ENCODE results near the gene ROR1. TPM values are rescaled to one million over a fixed set of nuclear protein-coding genes. Genes with fewer than 3 reads are reported as not detected.
A peak's percentile ranks its signal among the peaks of the same experiment; 100 is the strongest.

ROR1 gene
- total and polyA plus RNA-seq, 9 donors = 3.0 to 26.1 (median 15.0) TPM

DNA sequence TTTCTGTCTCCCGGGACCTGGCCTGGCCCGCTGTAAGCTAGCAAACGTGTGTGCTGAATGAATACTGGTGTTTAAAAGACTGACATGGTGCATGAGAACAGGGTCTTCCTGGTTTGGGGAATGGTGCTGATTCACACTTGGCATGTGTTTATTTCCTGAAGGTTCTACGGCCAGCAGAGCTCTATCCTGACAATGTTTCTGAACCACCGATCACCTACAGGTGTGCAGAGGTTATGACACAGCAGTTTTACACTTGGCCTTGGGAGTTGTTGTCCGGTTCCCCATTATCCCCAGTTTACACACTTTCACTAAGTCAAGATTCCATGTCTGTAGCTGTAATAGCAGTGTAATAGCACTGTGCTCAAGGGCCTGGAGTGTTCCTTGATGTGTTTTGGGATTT is 127.3 kb downstream of the ROR1 start:
- DNase-seq = no peak
- H3K9me3 ChIP-seq = no peaks in the 10 kb centered on the region
- TF ChIP-seq, protein P1, sequence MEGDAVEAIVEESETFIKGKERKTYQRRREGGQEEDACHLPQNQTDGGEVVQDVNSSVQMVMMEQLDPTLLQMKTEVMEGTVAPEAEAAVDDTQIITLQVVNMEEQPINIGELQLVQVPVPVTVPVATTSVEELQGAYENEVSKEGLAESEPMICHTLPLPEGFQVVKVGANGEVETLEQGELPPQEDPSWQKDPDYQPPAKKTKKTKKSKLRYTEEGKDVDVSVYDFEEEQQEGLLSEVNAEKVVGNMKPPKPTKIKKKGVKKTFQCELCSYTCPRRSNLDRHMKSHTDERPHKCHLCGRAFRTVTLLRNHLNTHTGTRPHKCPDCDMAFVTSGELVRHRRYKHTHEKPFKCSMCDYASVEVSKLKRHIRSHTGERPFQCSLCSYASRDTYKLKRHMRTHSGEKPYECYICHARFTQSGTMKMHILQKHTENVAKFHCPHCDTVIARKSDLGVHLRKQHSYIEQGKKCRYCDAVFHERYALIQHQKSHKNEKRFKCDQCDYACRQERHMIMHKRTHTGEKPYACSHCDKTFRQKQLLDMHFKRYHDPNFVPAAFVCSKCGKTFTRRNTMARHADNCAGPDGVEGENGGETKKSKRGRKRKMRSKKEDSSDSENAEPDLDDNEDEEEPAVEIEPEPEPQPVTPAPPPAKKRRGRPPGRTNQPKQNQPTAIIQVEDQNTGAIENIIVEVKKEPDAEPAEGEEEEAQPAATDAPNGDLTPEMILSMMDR (IDR thresholded peaks at IDR 0.05) = no peak
- TF ChIP-seq POLR2A (IDR thresholded peaks at IDR 0.05) = no peak
- H3K27me3 ChIP-seq = no peaks in the 10 kb centered on the region
- WGBS, 3 donors = 89 to 91% (median 90%) methylated on average over 6 of the region's 6 CpGs
- no peaks in the 10 kb centered on the region for H3K4me1 ChIP-seq (ENCODE audit: insufficient read depth)
- no peak overlapping the region for H3K27ac ChIP-seq
- intact Hi-C loops (cut with DNase I) = no loop called here
- no peak overlapping the region for H3K4me3 ChIP-seq
- no peaks in the 10 kb centered on the region for H3K36me3 ChIP-seq

GRCh38 chr1:63902844-63903589 is 129.2 kb downstream of the ROR1 start:
- no peaks in the 10 kb centered on the region for H3K4me1 ChIP-seq (ENCODE audit: insufficient read depth)
- intact Hi-C loops (cut with DNase I) = no loop called here
- no peak overlapping the region for H3K4me3 ChIP-seq
- H3K9me3 ChIP-seq = no peaks in the 10 kb centered on the region
- 38 to 63% (median 38%) methylated on average over 4 of the region's 4 CpGs for WGBS, 3 donors
- no peak overlapping the region for H3K27ac ChIP-seq
- TF ChIP-seq POLR2A (IDR thresholded peaks at IDR 0.05) (no peak), EP300 (IDR thresholded peaks at IDR 0.05) (no peak)
- TF ChIP-seq, protein P1 (IDR thresholded peaks at IDR 0.05) = no peak
- no peaks in the 10 kb centered on the region for H3K36me3 ChIP-seq
- peak in 3 of 5 donors; percentile 19 to 45 (median 39) for DNase-seq
- H3K27me3 ChIP-seq = no peaks in the 10 kb centered on the region

- Histone ChIP-seq H3K4me3 (no peak overlapping the region), H3K4me1 (ENCODE audit: insufficient read depth) (no peaks in the 10 kb centered on the region), H3K36me3 (no peaks in the 10 kb centered on the region), H3K27me3 (no peaks in the 10 kb centered on the region), H3K27ac (no peak overlapping the region), H3K9me3 (no peaks in the 10 kb centered on the region)
- 87 to 92% (median 90%) methylated on average over 5 of the region's 5 CpGs for WGBS, 3 donors
- intact Hi-C loops (cut with DNase I) = no loop called here
- TF ChIP-seq EP300 (IDR thresholded peaks at IDR 0.05) (no peak), POLR2A (IDR thresholded peaks at IDR 0.05) (no peak)
- TF ChIP-seq, protein P1 (IDR thresholded peaks at IDR 0.05) = no peak
- DNase-seq = no peak
Observed at GRCh38 chr1:63903947-63904610, 130.3 kb downstream of the ROR1 start.

DNA sequence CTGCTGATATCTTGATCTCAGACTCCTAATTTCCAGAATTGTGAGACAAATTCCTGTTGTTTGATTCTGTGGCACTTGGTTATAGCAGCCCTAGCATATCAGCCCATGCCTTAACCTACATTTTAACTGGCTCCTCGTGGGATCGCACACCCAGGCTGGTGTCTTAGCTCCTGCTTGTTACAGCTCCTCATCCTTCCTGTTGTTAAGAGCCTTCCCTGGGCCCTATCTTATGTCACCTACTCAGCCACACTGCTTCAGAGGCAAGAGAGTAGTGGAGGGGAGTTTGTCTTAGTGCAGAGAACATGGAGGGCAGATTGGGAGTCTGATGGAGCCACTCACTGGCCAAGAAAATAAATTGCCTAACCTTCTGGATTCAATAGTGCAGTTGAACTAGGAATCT is 131.0 kb downstream of the ROR1 start:
- Histone ChIP-seq H3K4me1 (ENCODE audit: insufficient read depth) (no peaks in the 10 kb centered on the region), H3K27ac (no peak overlapping the region), H3K9me3 (no peaks in the 10 kb centered on the region), H3K4me3 (no peak overlapping the region), H3K27me3 (no peaks in the 10 kb centered on the region), H3K36me3 (no peaks in the 10 kb centered on the region)
- DNase-seq = no peak
- intact Hi-C loops (cut with DNase I) = no loop called here
- TF ChIP-seq, protein P1 (IDR thresholded peaks at IDR 0.05) = no peak
- TF ChIP-seq POLR2A (IDR thresholded peaks at IDR 0.05) (no peak), EP300 (IDR thresholded peaks at IDR 0.05) (no peak)
- WGBS, 3 donors = 97 to 100% (median 100%) methylated on average over 2 of the region's 2 CpGs
